NT2/D1 (cell line): Measurements from ENCODE around the gene HS6ST2.

Experiments used
- SUZ12 ChIP-seq: IDR thresholded peaks from 2 replicates; pipeline ENCODE4 v1.6.1; 2011; ENCODE audit not compliant: insufficient read length, insufficient read depth; ENCODE audit errors: extremely low read depth
- YY1 ChIP-seq: IDR thresholded peaks from 2 replicates; pipeline ENCODE4 v1.6.1; 2011; ENCODE audit not compliant: insufficient read length, insufficient read depth

- TF ChIP-seq YY1 (no peak), SUZ12 (no peak)
These were observed 295.6 kb downstream of the HS6ST2 start for GRCh38 chrX:132662844-132663243.
